Transverse colon (tissue), 4 donors: ENCODE results near the gene NFIC.

Source experiments
- POLR2A ChIP-seq: fragments of 450-650 bp; IDR thresholded peaks from one replicate; pipeline ENCODE4 v1.6.1; 2016; ENCODE audit warnings: antibody characterized with exemption, mild to moderate bottlenecking, moderate library complexity
- POLR2AphosphoS5 ChIP-seq, 3 donors: sonication (generic); formaldehyde crosslinking; IDR thresholded peaks; one replicate each; pipeline ENCODE4 v1.6.1; 2016; ENCODE audit warnings: antibody characterized with exemption in 3 of 3
- TF ChIP-seq, protein P1 (sequence below), 5 experiments: fragments of 200-600 bp in 3 of 5; fragments of 450-650 bp in 2 of 5; sonication (generic) in 3 of 5; IDR thresholded peaks; 1 replicate in 2 of 5; 2 replicates in 3 of 5; pipeline ENCODE4 v1.5.1; 2016 to 2017; ENCODE audit warnings: antibody characterized with exemption in 5 of 5, inconsistent platforms in 3 of 5, mild to moderate bottlenecking in 2 of 5, moderate library complexity in 1 of 5

DNA sequence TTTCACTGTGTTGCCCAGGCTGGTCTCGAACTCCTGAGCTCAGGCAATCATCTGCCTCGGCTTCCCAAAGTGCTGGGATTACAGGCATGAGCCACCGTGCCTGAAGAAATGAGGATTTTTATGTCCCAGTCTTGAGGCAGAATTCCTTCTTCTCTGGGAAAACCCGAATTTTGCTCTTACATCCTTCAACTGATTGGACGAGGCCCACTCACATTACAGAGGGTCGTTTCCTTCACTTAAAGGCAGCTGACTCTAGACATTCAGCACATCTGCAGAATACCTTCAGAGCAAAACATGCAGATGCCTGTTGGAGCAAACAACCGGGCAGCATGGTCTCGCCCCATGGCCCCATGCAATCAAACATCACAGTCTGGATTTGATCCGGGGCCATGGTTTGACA, 36.3 kb upstream of the NFIC start:
- TF ChIP-seq, protein P1, sequence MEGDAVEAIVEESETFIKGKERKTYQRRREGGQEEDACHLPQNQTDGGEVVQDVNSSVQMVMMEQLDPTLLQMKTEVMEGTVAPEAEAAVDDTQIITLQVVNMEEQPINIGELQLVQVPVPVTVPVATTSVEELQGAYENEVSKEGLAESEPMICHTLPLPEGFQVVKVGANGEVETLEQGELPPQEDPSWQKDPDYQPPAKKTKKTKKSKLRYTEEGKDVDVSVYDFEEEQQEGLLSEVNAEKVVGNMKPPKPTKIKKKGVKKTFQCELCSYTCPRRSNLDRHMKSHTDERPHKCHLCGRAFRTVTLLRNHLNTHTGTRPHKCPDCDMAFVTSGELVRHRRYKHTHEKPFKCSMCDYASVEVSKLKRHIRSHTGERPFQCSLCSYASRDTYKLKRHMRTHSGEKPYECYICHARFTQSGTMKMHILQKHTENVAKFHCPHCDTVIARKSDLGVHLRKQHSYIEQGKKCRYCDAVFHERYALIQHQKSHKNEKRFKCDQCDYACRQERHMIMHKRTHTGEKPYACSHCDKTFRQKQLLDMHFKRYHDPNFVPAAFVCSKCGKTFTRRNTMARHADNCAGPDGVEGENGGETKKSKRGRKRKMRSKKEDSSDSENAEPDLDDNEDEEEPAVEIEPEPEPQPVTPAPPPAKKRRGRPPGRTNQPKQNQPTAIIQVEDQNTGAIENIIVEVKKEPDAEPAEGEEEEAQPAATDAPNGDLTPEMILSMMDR (IDR thresholded peaks at IDR 0.05), result no peak
- TF ChIP-seq POLR2AphosphoS5 (IDR thresholded peaks at IDR 0.05), result no peak
- no peak for TF ChIP-seq POLR2A
